Liver (tissue), 9 donors: ENCODE measurements around the gene KMT2D. TPM values are rescaled to one million over a fixed set of nuclear protein-coding genes. Genes with fewer than 3 reads are reported as not detected.

Experiments used
- DNase-seq: peaks from one replicate; pipeline ENCODE4 v3.0.0-alpha.2; 2017; ENCODE audit warnings: low spot score
- H3K27ac ChIP-seq, 2 donors: one replicate each; pipeline ENCODE4 v1.7.0; 2013; ENCODE audit warnings: inconsistent platforms in 2 of 2, low read length in 2 of 2, control low read depth in 1 of 2, low read depth in 1 of 2, mild to moderate bottlenecking in 1 of 2
- H3K27me3 ChIP-seq, 4 donors: one replicate each; pipeline versions ENCODE4 v1.6.1 to v1.7.0; 2013; ENCODE audit warnings: low read length in 3 of 4, inconsistent platforms in 1 of 4, mild to moderate bottlenecking in 1 of 4, moderate library complexity in 1 of 4; ENCODE audit not compliant: control insufficient read depth in 4 of 4, insufficient read depth in 4 of 4
- H3K36me3 ChIP-seq, 4 donors: one replicate each; pipeline versions ENCODE4 v1.6.1 to v1.7.0; 2013; ENCODE audit warnings: low read length in 3 of 4, mild to moderate bottlenecking in 3 of 4, low read depth in 1 of 4, moderate library complexity in 1 of 4; ENCODE audit not compliant: control insufficient read depth in 4 of 4, insufficient read depth in 3 of 4
- H3K4me1 ChIP-seq, 4 donors: one replicate each; pipeline versions ENCODE4 v1.6.1 to v1.7.0; 2013; ENCODE audit warnings: low read length in 3 of 4, mild to moderate bottlenecking in 3 of 4, moderate library complexity in 1 of 4; ENCODE audit not compliant: control insufficient read depth in 4 of 4, insufficient read depth in 4 of 4
- H3K4me3 ChIP-seq, 3 donors: one replicate each; pipeline versions ENCODE4 v1.6.1 to v1.7.0; 2013; ENCODE audit warnings: low read length in 3 of 3, control low read depth in 1 of 3, low read depth in 1 of 3, mild to moderate bottlenecking in 1 of 3
- H3K9ac ChIP-seq, 2 donors: one replicate each; pipeline ENCODE4 v1.7.0; 2013; ENCODE audit warnings: low read length in 2 of 2, mild to moderate bottlenecking in 2 of 2, moderate library complexity in 2 of 2, control low read depth in 1 of 2, low read depth in 1 of 2
- H3K9me3 ChIP-seq, 4 donors: one replicate each; pipeline versions ENCODE4 v1.6.1 to v1.7.0; 2013; ENCODE audit warnings: low read length in 3 of 4; ENCODE audit not compliant: control insufficient read depth in 4 of 4
- EGR1 ChIP-seq, 2 donors: IDR thresholded peaks; 2 replicates each; pipeline ENCODE4 v1.6.1; 2016 to 2018; ENCODE audit warnings: antibody characterized with exemption in 2 of 2, low read depth in 2 of 2
- FOXA1 ChIP-seq: IDR thresholded peaks from 2 replicates; pipeline ENCODE4 v1.6.1; 2016; ENCODE audit warnings: antibody characterized with exemption
- FOXA2 ChIP-seq: IDR thresholded peaks from 2 replicates; pipeline ENCODE4 v1.6.1; 2016; ENCODE audit warnings: antibody characterized with exemption
- GABPA ChIP-seq, 2 donors: IDR thresholded peaks in 1 of 2; conservative IDR thresholded peaks in 1 of 2; 2 replicates each; pipeline ENCODE4 v1.6.1; 2016; ENCODE audit warnings: antibody characterized with exemption in 2 of 2, mild to moderate bottlenecking in 1 of 2, moderate library complexity in 1 of 2
- HNF4G ChIP-seq: IDR thresholded peaks from 2 replicates; pipeline ENCODE4 v1.6.1; 2016; ENCODE audit warnings: antibody characterized with exemption
- JUND ChIP-seq, 2 donors: IDR thresholded peaks; 2 replicates each; pipeline ENCODE4 v1.6.1; 2016; ENCODE audit warnings: antibody characterized with exemption in 2 of 2
- NR2F2 ChIP-seq: IDR thresholded peaks from 2 replicates; pipeline ENCODE4 v1.6.1; 2016; ENCODE audit warnings: antibody characterized with exemption
- RXRA ChIP-seq, 2 donors: IDR thresholded peaks; 2 replicates each; pipeline ENCODE4 v1.6.1; 2017 to 2018; ENCODE audit warnings: antibody characterized with exemption in 2 of 2, mild to moderate bottlenecking in 1 of 2
- SP1 ChIP-seq: IDR thresholded peaks from 2 replicates; pipeline ENCODE4 v1.6.1; 2018; ENCODE audit warnings: antibody characterized with exemption, mild to moderate bottlenecking
- TAF1 ChIP-seq: conservative IDR thresholded peaks from 2 replicates; pipeline ENCODE4 v1.6.1; 2016; ENCODE audit warnings: antibody characterized with exemption, mild to moderate bottlenecking
- YY1 ChIP-seq: IDR thresholded peaks from 2 replicates; pipeline ENCODE4 v1.6.1; 2016; ENCODE audit warnings: antibody characterized with exemption, mild to moderate bottlenecking
- WGBS: extraction: QIAGEN DNeasy Blood & Tissue Kit; methylation state at CpG from one replicate; pipeline ENCODE4 v1.1.7; 2013; 5-methylcytosine and 5-hydroxymethylcytosine counted together
- polyA plus RNA-seq, 2 donors: library from polyadenylated mRNA; stranded (reverse) in 1 of 2; unstranded in 1 of 2; fragments of 200-250 nt in 1 of 2; fragments of >200 nt in 1 of 2; fragmentation: Nextera tagmentation in 1 of 2; extraction: Ambion mirVana in 1 of 2; gene quantifications; one replicate each; pipeline versions ENCODE4 v1.2.1 to v1.2.3, GENCODE V29; 2013 to 2015
- total RNA-seq, 2 donors: library from RNA; depleted of rRNA; stranded (reverse); fragments of >200 nt; gene quantifications; one replicate each; pipeline ENCODE4 v1.2.3, GENCODE V29; 2014
- TF ChIP-seq, protein P1 (sequence below): fragments of 150-350 bp; IDR thresholded peaks from 2 replicates; pipeline ENCODE4 v1.5.1; 2017; ENCODE audit warnings: improper control_type of control experiment, low read depth, low read length; ENCODE audit not compliant: missing input control
- TF ChIP-seq, protein P2 (sequence below): IDR thresholded peaks from 2 replicates; pipeline ENCODE4 v1.6.1; 2016; ENCODE audit warnings: antibody characterized with exemption
- TF ChIP-seq, protein P3 (sequence below): IDR thresholded peaks from 2 replicates; pipeline ENCODE4 v1.6.1; 2016; ENCODE audit warnings: antibody characterized with exemption, mild to moderate bottlenecking
- TF ChIP-seq, protein P4 (sequence below): IDR thresholded peaks from 2 replicates; pipeline ENCODE4 v1.6.1; 2016; ENCODE audit warnings: antibody characterized with exemption
- donor health status: healthy.
- donor health status: healthy.
- donor health status: healthy.
- donor health status: healthy.
- donor health status: healthy.

KMT2D gene
- total and polyA plus RNA-seq, 4 donors: 4.5 to 53.8 (median 25.0) TPM

DNA sequence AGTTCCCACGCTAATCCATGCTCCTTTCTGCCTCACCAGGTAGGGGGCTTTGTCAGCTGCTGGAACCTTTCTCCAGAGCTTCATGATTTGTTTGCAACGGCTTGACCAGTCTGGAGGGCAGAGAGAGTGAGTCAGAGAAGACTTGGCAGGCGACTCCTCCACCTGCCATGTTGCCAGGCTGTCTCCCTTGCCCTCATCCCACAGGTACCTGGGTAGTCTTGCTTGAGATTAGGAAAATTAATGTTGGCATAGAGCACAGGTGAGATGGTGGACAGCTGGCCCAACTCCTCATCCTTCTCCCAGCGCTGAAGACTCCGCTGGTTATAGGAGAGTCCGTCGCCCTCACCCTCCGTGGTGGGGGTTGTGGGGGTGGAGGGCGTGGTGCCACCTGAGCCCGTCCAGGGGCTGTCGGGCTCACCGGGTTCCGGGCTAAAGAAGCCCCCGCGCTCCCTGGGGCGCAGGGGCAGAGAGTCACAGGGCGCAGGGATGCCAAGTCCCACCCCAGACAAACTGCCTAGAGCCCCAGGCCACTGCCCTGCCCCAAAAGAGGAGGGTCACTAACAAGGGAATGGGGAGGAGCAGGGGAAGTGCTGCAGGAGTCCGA, 18.6 kb downstream of the KMT2D start:
- no peak overlapping the region for H3K27ac ChIP-seq
- peaks cover 33 to 98% (median 73%) of the 10 kb centered on the region in 4 donors for H3K36me3 ChIP-seq
- no peak for DNase-seq
- H3K27me3 ChIP-seq: no peaks in the 10 kb centered on the region
- H3K9me3 ChIP-seq: no peaks in the 10 kb centered on the region
- 95% methylated on average over 18 of the region's 18 CpGs for WGBS
- no peaks in the 10 kb centered on the region for H3K4me1 ChIP-seq
- H3K4me3 ChIP-seq: no peak overlapping the region
- TF ChIP-seq HNF4G (no peak), YY1 (no peak), NR2F2 (no peak), GABPA (IDR thresholded peaks at IDR 0.05 in 1 of 2, conservative IDR thresholded peaks at IDR 0.05 in 1 of 2) (no peak), SP1 (no peak), FOXA1 (no peak), FOXA2 (no peak), RXRA (IDR thresholded peaks at IDR 0.05) (no peak), JUND (IDR thresholded peaks at IDR 0.05) (no peak), TAF1 (no peak), EGR1 (IDR thresholded peaks at IDR 0.05; ENCODE audit: low read depth in 2 of 2) (no peak)
- TF ChIP-seq, protein P1, sequence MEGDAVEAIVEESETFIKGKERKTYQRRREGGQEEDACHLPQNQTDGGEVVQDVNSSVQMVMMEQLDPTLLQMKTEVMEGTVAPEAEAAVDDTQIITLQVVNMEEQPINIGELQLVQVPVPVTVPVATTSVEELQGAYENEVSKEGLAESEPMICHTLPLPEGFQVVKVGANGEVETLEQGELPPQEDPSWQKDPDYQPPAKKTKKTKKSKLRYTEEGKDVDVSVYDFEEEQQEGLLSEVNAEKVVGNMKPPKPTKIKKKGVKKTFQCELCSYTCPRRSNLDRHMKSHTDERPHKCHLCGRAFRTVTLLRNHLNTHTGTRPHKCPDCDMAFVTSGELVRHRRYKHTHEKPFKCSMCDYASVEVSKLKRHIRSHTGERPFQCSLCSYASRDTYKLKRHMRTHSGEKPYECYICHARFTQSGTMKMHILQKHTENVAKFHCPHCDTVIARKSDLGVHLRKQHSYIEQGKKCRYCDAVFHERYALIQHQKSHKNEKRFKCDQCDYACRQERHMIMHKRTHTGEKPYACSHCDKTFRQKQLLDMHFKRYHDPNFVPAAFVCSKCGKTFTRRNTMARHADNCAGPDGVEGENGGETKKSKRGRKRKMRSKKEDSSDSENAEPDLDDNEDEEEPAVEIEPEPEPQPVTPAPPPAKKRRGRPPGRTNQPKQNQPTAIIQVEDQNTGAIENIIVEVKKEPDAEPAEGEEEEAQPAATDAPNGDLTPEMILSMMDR: no peak
- TF ChIP-seq, protein P2, sequence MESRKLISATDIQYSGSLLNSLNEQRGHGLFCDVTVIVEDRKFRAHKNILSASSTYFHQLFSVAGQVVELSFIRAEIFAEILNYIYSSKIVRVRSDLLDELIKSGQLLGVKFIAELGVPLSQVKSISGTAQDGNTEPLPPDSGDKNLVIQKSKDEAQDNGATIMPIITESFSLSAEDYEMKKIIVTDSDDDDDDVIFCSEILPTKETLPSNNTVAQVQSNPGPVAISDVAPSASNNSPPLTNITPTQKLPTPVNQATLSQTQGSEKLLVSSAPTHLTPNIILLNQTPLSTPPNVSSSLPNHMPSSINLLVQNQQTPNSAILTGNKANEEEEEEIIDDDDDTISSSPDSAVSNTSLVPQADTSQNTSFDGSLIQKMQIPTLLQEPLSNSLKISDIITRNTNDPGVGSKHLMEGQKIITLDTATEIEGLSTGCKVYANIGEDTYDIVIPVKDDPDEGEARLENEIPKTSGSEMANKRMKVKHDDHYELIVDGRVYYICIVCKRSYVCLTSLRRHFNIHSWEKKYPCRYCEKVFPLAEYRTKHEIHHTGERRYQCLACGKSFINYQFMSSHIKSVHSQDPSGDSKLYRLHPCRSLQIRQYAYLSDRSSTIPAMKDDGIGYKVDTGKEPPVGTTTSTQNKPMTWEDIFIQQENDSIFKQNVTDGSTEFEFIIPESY: no peak
- TF ChIP-seq, protein P3, sequence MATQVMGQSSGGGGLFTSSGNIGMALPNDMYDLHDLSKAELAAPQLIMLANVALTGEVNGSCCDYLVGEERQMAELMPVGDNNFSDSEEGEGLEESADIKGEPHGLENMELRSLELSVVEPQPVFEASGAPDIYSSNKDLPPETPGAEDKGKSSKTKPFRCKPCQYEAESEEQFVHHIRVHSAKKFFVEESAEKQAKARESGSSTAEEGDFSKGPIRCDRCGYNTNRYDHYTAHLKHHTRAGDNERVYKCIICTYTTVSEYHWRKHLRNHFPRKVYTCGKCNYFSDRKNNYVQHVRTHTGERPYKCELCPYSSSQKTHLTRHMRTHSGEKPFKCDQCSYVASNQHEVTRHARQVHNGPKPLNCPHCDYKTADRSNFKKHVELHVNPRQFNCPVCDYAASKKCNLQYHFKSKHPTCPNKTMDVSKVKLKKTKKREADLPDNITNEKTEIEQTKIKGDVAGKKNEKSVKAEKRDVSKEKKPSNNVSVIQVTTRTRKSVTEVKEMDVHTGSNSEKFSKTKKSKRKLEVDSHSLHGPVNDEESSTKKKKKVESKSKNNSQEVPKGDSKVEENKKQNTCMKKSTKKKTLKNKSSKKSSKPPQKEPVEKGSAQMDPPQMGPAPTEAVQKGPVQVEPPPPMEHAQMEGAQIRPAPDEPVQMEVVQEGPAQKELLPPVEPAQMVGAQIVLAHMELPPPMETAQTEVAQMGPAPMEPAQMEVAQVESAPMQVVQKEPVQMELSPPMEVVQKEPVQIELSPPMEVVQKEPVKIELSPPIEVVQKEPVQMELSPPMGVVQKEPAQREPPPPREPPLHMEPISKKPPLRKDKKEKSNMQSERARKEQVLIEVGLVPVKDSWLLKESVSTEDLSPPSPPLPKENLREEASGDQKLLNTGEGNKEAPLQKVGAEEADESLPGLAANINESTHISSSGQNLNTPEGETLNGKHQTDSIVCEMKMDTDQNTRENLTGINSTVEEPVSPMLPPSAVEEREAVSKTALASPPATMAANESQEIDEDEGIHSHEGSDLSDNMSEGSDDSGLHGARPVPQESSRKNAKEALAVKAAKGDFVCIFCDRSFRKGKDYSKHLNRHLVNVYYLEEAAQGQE: no peak
- TF ChIP-seq, protein P4, sequence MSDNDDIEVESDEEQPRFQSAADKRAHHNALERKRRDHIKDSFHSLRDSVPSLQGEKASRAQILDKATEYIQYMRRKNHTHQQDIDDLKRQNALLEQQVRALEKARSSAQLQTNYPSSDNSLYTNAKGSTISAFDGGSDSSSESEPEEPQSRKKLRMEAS: no peak
- no peak overlapping the region for H3K9ac ChIP-seq
